ENCODE results near the gene TANC2.

Gene TANC2

GRCh38 chr17:62965686-62966425 is at the start of gene TANC2:
Gene TANC2, plus strand, starts transcription at chr17:62966235. Its CDS starts 43,325 bp downstream, at chr17:63009560.
- peaks cover 2% of the 10 kb centered on the region for H3K27me3 ChIP-seq (ENCODE audit: insufficient read depth, low read length)
- H3K9me3 ChIP-seq (ENCODE audit: low read length): no peaks in the 10 kb centered on the region
- H3K4me1 ChIP-seq (ENCODE audit: insufficient read depth, low read length): peaks cover 16% of the 10 kb centered on the region
- H3K36me3 ChIP-seq (ENCODE audit: insufficient read depth, low read length): no peaks in the 10 kb centered on the region
- H2AFZ ChIP-seq (ENCODE audit: low read depth, low read length): peak within 1 kb of the TSS; percentile 96
- H3K4me3 ChIP-seq (ENCODE audit: low read length): peak within 1 kb of the TSS; percentile 91

DNA sequence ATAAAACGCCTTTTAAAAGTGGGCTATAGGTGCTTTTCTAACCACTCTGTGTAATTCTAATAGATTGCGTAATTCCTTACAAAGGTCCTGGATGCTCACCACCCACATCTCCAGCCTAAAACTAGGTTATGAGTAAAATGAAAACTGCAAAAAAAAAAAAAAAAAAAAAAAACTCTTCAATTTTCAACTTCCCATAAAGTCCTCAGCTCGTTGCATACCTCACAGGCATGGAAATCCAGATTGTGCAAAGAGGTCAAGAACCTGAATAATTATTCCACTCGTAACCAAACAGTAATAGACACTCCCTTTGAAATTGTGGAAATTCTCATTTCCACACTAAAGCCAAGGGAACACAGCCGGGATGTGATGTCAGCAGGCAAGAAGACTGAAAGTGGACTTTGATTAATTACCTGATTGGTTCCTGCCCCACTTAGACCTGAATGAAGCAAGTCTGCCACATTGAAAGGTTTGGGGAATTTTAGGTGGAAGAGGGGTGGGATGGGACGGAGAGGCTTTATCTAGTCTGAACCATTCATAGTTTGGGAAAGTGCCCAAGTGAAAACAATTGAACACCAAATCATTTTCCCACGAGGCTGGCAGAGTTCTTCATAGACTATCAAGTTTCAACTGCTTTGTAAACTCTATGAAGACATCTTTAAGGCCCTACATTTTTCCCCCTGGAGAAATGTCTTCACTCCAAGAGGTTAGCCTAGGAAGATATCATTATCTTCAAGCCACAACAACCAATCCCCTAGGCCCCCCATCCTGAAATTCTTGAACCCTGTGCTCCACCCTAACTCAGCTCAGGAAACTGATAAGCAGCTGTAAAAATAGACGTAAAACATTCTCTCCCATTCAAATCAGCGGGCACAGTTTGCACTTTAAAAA is 49.1 kb upstream of the TANC2 start:
- Histone ChIP-seq H3K4me3 (ENCODE audit: low read length) (no peak overlapping the region), H3K36me3 (ENCODE audit: insufficient read depth, low read length) (no peaks in the 10 kb centered on the region), H3K4me1 (ENCODE audit: insufficient read depth, low read length) (peaks cover 5% of the 10 kb centered on the region), H3K9me3 (ENCODE audit: low read length) (no peaks in the 10 kb centered on the region), H2AFZ (ENCODE audit: low read depth, low read length) (no peak overlapping the region), H3K27me3 (ENCODE audit: insufficient read depth, low read length) (no peaks in the 10 kb centered on the region)

DNA sequence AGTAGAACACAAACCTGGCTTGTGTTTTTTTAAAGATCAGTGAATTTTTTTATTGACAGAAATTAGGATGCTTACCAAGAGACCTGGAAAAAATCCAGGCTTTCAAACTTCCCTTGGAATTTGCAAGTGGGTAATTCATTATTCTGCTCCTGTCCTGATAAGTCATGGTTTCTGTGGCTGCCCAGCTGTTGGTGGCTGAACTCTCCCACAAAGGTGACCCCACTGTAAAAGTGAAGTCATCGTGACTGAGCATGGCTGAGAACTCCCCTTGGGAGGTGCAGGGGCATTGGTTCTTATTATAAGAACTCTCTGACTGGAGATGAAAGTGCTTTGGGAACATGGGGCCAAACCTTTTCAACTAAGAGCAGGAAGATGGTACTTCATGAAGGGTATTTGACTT is 46.6 kb upstream of the TANC2 start:
- Histone ChIP-seq H3K9me3 (ENCODE audit: low read length) (no peaks in the 10 kb centered on the region), H3K4me3 (ENCODE audit: low read length) (no peak overlapping the region), H3K27me3 (ENCODE audit: insufficient read depth, low read length) (no peaks in the 10 kb centered on the region), H3K36me3 (ENCODE audit: insufficient read depth, low read length) (no peaks in the 10 kb centered on the region), H3K4me1 (ENCODE audit: insufficient read depth, low read length) (peaks cover 5% of the 10 kb centered on the region), H2AFZ (ENCODE audit: low read depth, low read length) (no peak overlapping the region)

DNA sequence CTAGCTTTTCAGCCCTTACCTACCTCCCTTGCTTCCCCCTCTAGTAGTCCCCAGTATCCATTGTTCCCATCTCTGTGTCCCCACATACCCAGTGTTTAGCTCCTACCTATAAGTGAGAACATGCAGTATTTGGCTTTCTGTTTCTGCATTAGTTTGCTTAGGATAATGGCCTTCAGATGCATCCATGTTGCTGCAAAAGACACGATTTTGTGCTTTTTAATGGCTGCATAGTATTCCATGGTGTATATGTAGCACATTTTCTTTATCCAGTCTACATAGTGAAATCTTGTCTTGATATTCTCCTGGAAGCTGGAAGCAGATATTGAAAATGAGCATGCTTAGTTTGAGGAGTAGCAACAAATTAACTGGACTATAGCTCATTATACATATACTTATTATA is 45.7 kb upstream of the TANC2 start:
- no peak overlapping the region for H3K4me3 ChIP-seq (ENCODE audit: low read length)
- H3K9me3 ChIP-seq (ENCODE audit: low read length): no peaks in the 10 kb centered on the region
- peaks cover 5% of the 10 kb centered on the region for H3K4me1 ChIP-seq (ENCODE audit: insufficient read depth, low read length)
- no peaks in the 10 kb centered on the region for H3K36me3 ChIP-seq (ENCODE audit: insufficient read depth, low read length)
- H3K27me3 ChIP-seq (ENCODE audit: insufficient read depth, low read length): no peaks in the 10 kb centered on the region
- no peak overlapping the region for H2AFZ ChIP-seq (ENCODE audit: low read depth, low read length)

- no peaks in the 10 kb centered on the region for H3K36me3 ChIP-seq (ENCODE audit: insufficient read depth, low read length)
- no peaks in the 10 kb centered on the region for H3K27me3 ChIP-seq (ENCODE audit: insufficient read depth, low read length)
- H3K9me3 ChIP-seq (ENCODE audit: low read length): no peaks in the 10 kb centered on the region
- H3K4me3 ChIP-seq (ENCODE audit: low read length): no peak overlapping the region
- peaks cover 4% of the 10 kb centered on the region for H3K4me1 ChIP-seq (ENCODE audit: insufficient read depth, low read length)
- H2AFZ ChIP-seq (ENCODE audit: low read depth, low read length): no peak overlapping the region
Measured at GRCh38 chr17:62921817-62922216, 44.2 kb upstream of the TANC2 start.

DNA sequence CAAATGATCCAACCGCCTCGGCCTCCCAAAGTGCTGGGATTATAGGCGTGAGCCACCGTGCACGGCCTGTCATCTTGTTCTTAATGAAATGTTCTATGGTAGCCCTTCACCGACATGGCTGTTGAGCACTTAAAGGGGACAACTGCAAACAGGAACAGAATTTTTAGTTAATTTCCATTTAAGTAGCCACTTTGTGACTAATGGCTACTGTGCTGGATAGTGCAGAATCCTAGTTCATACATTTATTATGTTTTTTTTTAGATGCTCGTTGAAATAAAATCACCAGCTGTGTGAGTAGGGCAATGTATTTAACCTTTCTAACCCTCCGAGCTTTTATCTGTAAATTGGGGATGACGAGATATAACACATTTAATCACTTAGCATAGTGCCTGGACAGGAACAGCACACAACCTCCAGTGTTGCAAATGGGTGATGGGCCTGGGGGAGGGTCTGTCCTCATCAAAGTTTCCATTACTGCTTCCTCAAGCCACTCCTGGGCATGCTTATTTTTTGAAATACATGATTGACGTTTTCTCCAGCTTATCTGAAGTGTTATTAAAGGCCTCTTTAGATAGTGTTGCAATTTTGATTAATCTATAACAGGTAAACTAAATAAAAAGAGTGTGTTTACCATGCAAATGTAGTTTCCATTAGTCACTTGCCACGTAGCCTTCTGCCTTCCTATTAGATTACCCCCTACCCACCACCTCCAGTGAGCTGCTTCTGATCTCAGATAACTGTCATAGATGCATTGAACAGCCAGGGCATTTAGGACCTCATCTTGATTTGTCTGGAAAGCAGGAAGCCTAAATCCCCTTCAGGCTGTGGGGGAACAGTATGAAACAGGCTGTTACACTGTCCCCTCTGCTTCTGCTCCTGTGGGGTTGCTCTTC is 42.5 kb upstream of the TANC2 start:
- no peaks in the 10 kb centered on the region for H3K27me3 ChIP-seq (ENCODE audit: insufficient read depth, low read length)
- H3K4me3 ChIP-seq (ENCODE audit: low read length): no peak overlapping the region
- peaks cover 2% of the 10 kb centered on the region for H3K4me1 ChIP-seq (ENCODE audit: insufficient read depth, low read length)
- H3K9me3 ChIP-seq (ENCODE audit: low read length): no peaks in the 10 kb centered on the region
- no peak overlapping the region for H2AFZ ChIP-seq (ENCODE audit: low read depth, low read length)
- no peaks in the 10 kb centered on the region for H3K36me3 ChIP-seq (ENCODE audit: insufficient read depth, low read length)

DNA sequence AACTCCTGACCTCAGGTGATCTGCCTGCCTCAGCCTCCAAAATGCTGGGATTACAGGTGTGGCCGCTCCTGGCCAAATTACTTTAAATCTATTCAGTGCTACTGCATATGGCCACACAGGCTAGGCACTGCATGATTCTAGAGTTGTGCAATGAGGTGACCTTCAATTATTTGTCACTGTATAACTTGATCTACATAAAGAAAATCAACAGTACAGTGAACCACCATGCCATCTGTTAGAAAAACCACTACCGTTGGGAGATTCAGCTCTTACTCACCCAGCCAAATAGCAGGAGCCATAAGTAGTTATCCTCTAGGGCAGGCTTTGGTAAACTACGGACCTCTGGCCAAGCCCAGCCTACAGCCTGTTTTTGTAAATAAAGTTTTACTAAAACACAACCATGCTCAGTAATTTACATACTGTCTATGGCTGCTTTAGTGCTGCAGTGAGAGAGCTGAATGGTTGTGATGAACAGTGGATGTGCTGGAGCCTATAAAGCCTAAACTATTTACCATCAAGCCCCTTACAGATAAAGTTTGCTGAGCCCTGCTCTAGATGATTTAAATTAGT is 40.7 kb upstream of the TANC2 start:
- Histone ChIP-seq H3K4me1 (ENCODE audit: insufficient read depth, low read length) (no peaks in the 10 kb centered on the region), H3K4me3 (ENCODE audit: low read length) (no peak overlapping the region), H3K9me3 (ENCODE audit: low read length) (no peaks in the 10 kb centered on the region), H3K36me3 (ENCODE audit: insufficient read depth, low read length) (no peaks in the 10 kb centered on the region), H3K27me3 (ENCODE audit: insufficient read depth, low read length) (no peaks in the 10 kb centered on the region), H2AFZ (ENCODE audit: low read depth, low read length) (no peak overlapping the region)

- Histone ChIP-seq H3K9me3 (ENCODE audit: low read length) (no peaks in the 10 kb centered on the region), H2AFZ (ENCODE audit: low read depth, low read length) (no peak overlapping the region), H3K36me3 (ENCODE audit: insufficient read depth, low read length) (no peaks in the 10 kb centered on the region), H3K4me3 (ENCODE audit: low read length) (no peak overlapping the region), H3K4me1 (ENCODE audit: insufficient read depth, low read length) (no peaks in the 10 kb centered on the region), H3K27me3 (ENCODE audit: insufficient read depth, low read length) (no peaks in the 10 kb centered on the region)
Measured at GRCh38 chr17:62927083-62927482, 39.0 kb upstream of the TANC2 start.

GRCh38 chr17:62929320-62929719 is 36.7 kb upstream of the TANC2 start:
- Histone ChIP-seq H3K4me3 (ENCODE audit: low read length) (no peak overlapping the region), H3K4me1 (ENCODE audit: insufficient read depth, low read length) (peaks cover 8% of the 10 kb centered on the region), H2AFZ (ENCODE audit: low read depth, low read length) (no peak overlapping the region)

GRCh38 chr17:62931101-62931500 is 34.9 kb upstream of the TANC2 start:
- H2AFZ ChIP-seq (ENCODE audit: low read depth, low read length): no peak overlapping the region
- H3K4me1 ChIP-seq (ENCODE audit: insufficient read depth, low read length): peaks cover 14% of the 10 kb centered on the region
- H3K4me3 ChIP-seq (ENCODE audit: low read length): no peak overlapping the region
- no peaks in the 10 kb centered on the region for H3K36me3 ChIP-seq (ENCODE audit: insufficient read depth, low read length)
- no peaks in the 10 kb centered on the region for H3K27me3 ChIP-seq (ENCODE audit: insufficient read depth, low read length)
- no peaks in the 10 kb centered on the region for H3K9me3 ChIP-seq (ENCODE audit: low read length)

More at GRCh38 chr17:62929320-62929719, 36.7 kb upstream of the TANC2 start:
- Histone ChIP-seq H3K9me3 (ENCODE audit: low read length) (no peaks in the 10 kb centered on the region), H3K27me3 (ENCODE audit: insufficient read depth, low read length) (no peaks in the 10 kb centered on the region), H3K36me3 (ENCODE audit: insufficient read depth, low read length) (no peaks in the 10 kb centered on the region)

GRCh38 chr17:62933501-62934385 is 32.3 kb upstream of the TANC2 start:
- H3K4me3 ChIP-seq (ENCODE audit: low read length): no peak overlapping the region
- H3K36me3 ChIP-seq (ENCODE audit: insufficient read depth, low read length): no peaks in the 10 kb centered on the region
- no peak overlapping the region for H2AFZ ChIP-seq (ENCODE audit: low read depth, low read length)
- H3K27me3 ChIP-seq (ENCODE audit: insufficient read depth, low read length): no peaks in the 10 kb centered on the region
- H3K4me1 ChIP-seq (ENCODE audit: insufficient read depth, low read length): peaks cover 14% of the 10 kb centered on the region
- H3K9me3 ChIP-seq (ENCODE audit: low read length): no peaks in the 10 kb centered on the region

DNA sequence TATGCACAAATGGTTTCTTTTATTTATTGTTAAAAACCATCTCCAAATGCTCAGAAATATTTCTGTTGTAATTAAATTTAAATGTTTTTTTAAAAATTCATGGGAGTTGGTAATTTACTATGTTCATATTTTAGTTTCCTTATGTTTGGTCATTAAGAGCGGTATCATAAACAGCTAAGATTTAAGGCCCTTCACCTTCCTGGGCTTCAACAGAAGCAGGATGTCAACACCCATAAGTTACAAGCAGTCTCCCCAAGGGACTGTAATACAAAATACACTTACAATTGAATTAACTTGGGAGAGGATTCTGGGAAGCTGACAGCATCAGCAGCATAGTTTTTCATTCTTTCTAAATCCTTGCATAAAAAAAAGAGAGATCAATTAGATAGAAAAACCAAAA is 30.9 kb upstream of the TANC2 start:
- Histone ChIP-seq H3K4me1 (ENCODE audit: insufficient read depth, low read length) (peaks cover 14% of the 10 kb centered on the region), H3K27me3 (ENCODE audit: insufficient read depth, low read length) (no peaks in the 10 kb centered on the region), H3K9me3 (ENCODE audit: low read length) (no peaks in the 10 kb centered on the region), H2AFZ (ENCODE audit: low read depth, low read length) (no peak overlapping the region), H3K4me3 (ENCODE audit: low read length) (no peak overlapping the region), H3K36me3 (ENCODE audit: insufficient read depth, low read length) (no peaks in the 10 kb centered on the region)

All from neuron (in vitro differentiated cells).